Chondrocyte (in vitro differentiated cells): ENCODE results near the gene HMOX1. TPM values are rescaled to one million over a fixed set of nuclear protein-coding genes. Genes with fewer than 3 reads are reported as not detected.

Experiments used
- DNase-seq: peaks from one replicate; pipeline ENCODE4 v3.0.0; 2021; ENCODE audit warnings: mixed read lengths, low spot score
- H3K27ac Mint-ChIP-seq: one replicate; pipeline ENCODE4 v1.8.0; 2021; ENCODE audit warnings: mild to moderate bottlenecking, moderate library complexity, mixed read lengths; ENCODE audit not compliant: unreplicated experiment
- H3K27me3 Mint-ChIP-seq: 2 replicates; pipeline ENCODE4 v1.8.0; 2021; ENCODE audit warnings: low read depth, mixed read lengths
- H3K36me3 Mint-ChIP-seq: 2 replicates; pipeline ENCODE4 v1.8.0; 2021; ENCODE audit warnings: low read depth, mixed read lengths
- H3K4me1 Mint-ChIP-seq: 2 replicates; pipeline ENCODE4 v1.8.0; 2021; ENCODE audit warnings: low read depth, mild to moderate bottlenecking, mixed read lengths
- H3K4me3 Mint-ChIP-seq: one replicate; pipeline ENCODE4 v1.8.0; 2021; ENCODE audit warnings: mild to moderate bottlenecking, moderate library complexity, mixed read lengths; ENCODE audit not compliant: unreplicated experiment
- H3K9me3 Mint-ChIP-seq: 2 replicates; pipeline ENCODE4 v1.8.0; 2021; ENCODE audit warnings: low read depth, mixed read lengths
- CTCF ChIP-seq: fragments of 200-600 bp; sonication (generic); IDR thresholded peaks from 2 replicates; pipeline ENCODE4 v1.5.0; 2021; ENCODE audit warnings: antibody characterized with exemption, mild to moderate bottlenecking, moderate library complexity
- total RNA-seq: library from RNA; stranded (reverse); gene quantifications from 3 replicates; pipeline ENCODE4 v1.2.1, GENCODE V29; 2021

Gene HMOX1
- total RNA-seq, 1 donor from 2014 or later, result 9.4 TPM

GRCh38 chr22:35343664-35344550, 37.0 kb upstream of the HMOX1 start:
- TF ChIP-seq CTCF, result no peak
- no peaks in the 10 kb centered on the region for H3K4me1 Mint-ChIP-seq
- no peak overlapping the region for H3K27ac Mint-ChIP-seq
- H3K27me3 Mint-ChIP-seq, result no peaks in the 10 kb centered on the region
- peaks cover 11% of the 10 kb centered on the region for H3K36me3 Mint-ChIP-seq
- H3K9me3 Mint-ChIP-seq, result no peaks in the 10 kb centered on the region
- no peak overlapping the region for H3K4me3 Mint-ChIP-seq
- no peak for DNase-seq

- no peaks in the 10 kb centered on the region for H3K9me3 Mint-ChIP-seq
- peaks cover 8% of the 10 kb centered on the region for H3K36me3 Mint-ChIP-seq
- DNase-seq, result no peak
- no peak for TF ChIP-seq CTCF
- H3K4me3 Mint-ChIP-seq, result no peak overlapping the region
- no peaks in the 10 kb centered on the region for H3K27me3 Mint-ChIP-seq
- no peak overlapping the region for H3K27ac Mint-ChIP-seq
- peaks cover 9% of the 10 kb centered on the region for H3K4me1 Mint-ChIP-seq
Measured at GRCh38 chr22:35344956-35345690, 35.8 kb upstream of the HMOX1 start.

- H3K4me3 Mint-ChIP-seq, result no peak overlapping the region
- H3K4me1 Mint-ChIP-seq, result peaks cover 15% of the 10 kb centered on the region
- no peak for TF ChIP-seq CTCF
- H3K27ac Mint-ChIP-seq, result no peak overlapping the region
- H3K9me3 Mint-ChIP-seq, result no peaks in the 10 kb centered on the region
- peaks cover 4% of the 10 kb centered on the region for H3K36me3 Mint-ChIP-seq
- no peaks in the 10 kb centered on the region for H3K27me3 Mint-ChIP-seq
- DNase-seq, result no peak
Measured at GRCh38 chr22:35345808-35346505, 34.9 kb upstream of the HMOX1 start.

- H3K36me3 Mint-ChIP-seq, result peaks cover 3% of the 10 kb centered on the region
- no peak overlapping the region for H3K4me3 Mint-ChIP-seq
- H3K4me1 Mint-ChIP-seq, result peaks cover 23% of the 10 kb centered on the region
- H3K27me3 Mint-ChIP-seq, result no peaks in the 10 kb centered on the region
- no peak for TF ChIP-seq CTCF
- no peak for DNase-seq
- H3K27ac Mint-ChIP-seq, result no peak overlapping the region
- no peaks in the 10 kb centered on the region for H3K9me3 Mint-ChIP-seq
Measured at GRCh38 chr22:35346596-35347220, 34.2 kb upstream of the HMOX1 start.

GRCh38 chr22:35347462-35347861, 33.4 kb upstream of the HMOX1 start:
- Mint-ChIP-seq H3K9me3 (no peaks in the 10 kb centered on the region), H3K36me3 (peaks cover 3% of the 10 kb centered on the region), H3K4me1 (peaks cover 23% of the 10 kb centered on the region), H3K4me3 (no peak overlapping the region), H3K27ac (no peak overlapping the region), H3K27me3 (no peaks in the 10 kb centered on the region)
- no peak for DNase-seq
- no peak for TF ChIP-seq CTCF
